Measurements from ENCODE around the gene CENPQ. TPM values are rescaled to one million over a fixed set of nuclear protein-coding genes. Genes with fewer than 3 reads are reported as not detected.

The CENPQ gene
- total and polyA plus RNA-seq, 2 of the 8 experiments (the other 6 are each of a cell fraction or from before 2014, with no cell fraction given) = 9.4 to 19.6 TPM

DNA sequence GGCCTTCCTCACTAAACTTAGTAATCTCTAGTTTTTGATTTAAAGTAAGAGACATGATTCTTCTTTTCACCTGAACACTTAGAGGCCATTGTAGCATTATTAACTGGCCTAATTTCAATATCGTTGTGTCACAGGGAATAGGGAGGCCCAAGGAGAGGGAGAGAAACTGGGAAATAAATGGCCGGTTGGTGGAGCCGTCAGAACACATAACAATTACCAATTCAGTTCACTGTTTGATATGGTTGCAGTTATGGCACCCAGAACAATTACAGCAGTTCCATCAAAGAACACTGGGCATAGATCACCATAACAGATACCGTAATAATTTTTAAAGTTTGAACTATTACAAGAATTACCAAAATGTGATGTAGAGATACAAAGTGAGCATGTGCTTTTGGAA, 27.5 kb downstream of the CENPQ start:
- Histone ChIP-seq H3K4me3 (ENCODE audit: extremely low read depth in 1 of 4, insufficient read depth in 2 of 4, low read depth in 3 of 4, low read length in 4 of 4) (no peak overlapping the region), H3K23ac (ENCODE audit: insufficient read length) (no peak overlapping the region), H3K9me3 (ENCODE audit: insufficient read depth in 2 of 2, low read depth in 1 of 2, low read length in 1 of 2) (no peaks in the 10 kb centered on the region), H4K20me1 (replicated peaks in 1 of 2; ENCODE audit: control insufficient read depth in 1 of 2, insufficient read depth in 2 of 2, low read length in 2 of 2) (no peaks in the 10 kb centered on the region), H2BK120ac (replicated peaks; ENCODE audit: low read depth, low read length) (no peak overlapping the region), H4K8ac (ENCODE audit: extremely low read depth, insufficient read depth, low read length) (no peak overlapping the region), H2BK15ac (ENCODE audit: low read length) (no peak overlapping the region), H3K36me3 (ENCODE audit: control insufficient read depth in 2 of 4, insufficient read depth in 4 of 4, low read length in 3 of 4) (peaks cover 5 to 48% (median 24%) of the 10 kb centered on the region in 4 experiments; a peak in 7 of 8 replicates), H2BK5ac (ENCODE audit: low read depth, low read length) (no peak overlapping the region), H4K5ac (ENCODE audit: insufficient read length, low read depth, low read length) (no peak overlapping the region), H2AK5ac (ENCODE audit: low read depth, low read length) (no peak overlapping the region), H2BK12ac (ENCODE audit: low read depth, low read length) (no peak overlapping the region), H3K4me2 (ENCODE audit: insufficient read depth in 1 of 2, low read depth in 2 of 2, low read length in 2 of 2) (no peak overlapping the region), H3K27me3 (replicated peaks in 1 of 4; ENCODE audit: control insufficient read depth in 3 of 4, extremely low read depth in 1 of 4, insufficient read depth in 3 of 4, low read length in 3 of 4) (no peaks in the 10 kb centered on the region), H3K14ac (ENCODE audit: insufficient read length) (no peak overlapping the region), H2AFZ (ENCODE audit: low read length) (no peak overlapping the region), H3K56ac (replicated peaks; ENCODE audit: insufficient read length, low read depth, low read length) (no peak overlapping the region), H2BK20ac (ENCODE audit: low read length) (no peak overlapping the region), H3K79me2 (ENCODE audit: control insufficient read depth in 1 of 2, insufficient read depth in 2 of 2, low read length in 2 of 2) (no peaks in the 10 kb centered on the region), H4K91ac (replicated peaks; ENCODE audit: insufficient read length, low read length) (no peak overlapping the region), H3K27ac (ENCODE audit: low read depth, low read length) (no peak overlapping the region), H3K18ac (ENCODE audit: extremely low read depth, low read length) (no peak overlapping the region), H3K23me2 (ENCODE audit: low read depth, low read length) (no peaks in the 10 kb centered on the region), H3K4ac (replicated peaks; ENCODE audit: insufficient read length, low read depth, low read length) (no peak overlapping the region), H3K79me1 (ENCODE audit: low read depth, low read length) (no peaks in the 10 kb centered on the region), H3K9ac (replicated peaks in 1 of 4; ENCODE audit: extremely low read depth in 1 of 4, low read depth in 3 of 4, low read length in 3 of 4) (no peak overlapping the region), H3K4me1 (replicated peaks in 1 of 4; ENCODE audit: control insufficient read depth in 3 of 4, insufficient read depth in 4 of 4, low read length in 3 of 4) (no peaks in the 10 kb centered on the region)
- ChIA-PET CTCF (ENCODE audit: partially characterized antibody) (no interaction called here), POLR2A (ENCODE audit: partially characterized antibody) (no interaction called here)
- no peak for DNase-seq (ENCODE audit: low read depth in 1 of 2, low spot score in 2 of 2)
- FAIRE-seq = no peak
- 92% methylated on average over 4 of the region's 4 CpGs; no CpG with 5 or more reads in 1 of the 2 experiments for WGBS, 2 experiments (ENCODE audit: extremely low coverage in 1 of 2, insufficient coverage in 1 of 2, insufficient read length in 1 of 2, insufficient replicate concordance in 2 of 2, low coverage in 1 of 2, low lambda C conversion rate in 2 of 2, missing lambda C conversion rate in 1 of 2)
- no peak for TF ChIP-seq GABPA (IDR thresholded peaks at IDR 0.05; ENCODE audit: borderline replicate concordance, insufficient read depth, low read length)
- no peak for TF ChIP-seq CEBPB (IDR thresholded peaks at IDR 0.05; ENCODE audit: low read depth, low read length)
- TF ChIP-seq PHF8 (conservative IDR thresholded peaks at IDR 0.05; ENCODE audit: low read depth, low read length) = no peak
- TF ChIP-seq TBP (IDR thresholded peaks at IDR 0.05; ENCODE audit: low read depth, low read length) = no peak
- TF ChIP-seq MAFK (IDR thresholded peaks at IDR 0.05; ENCODE audit: low read depth, low read length) = no peak
- TF ChIP-seq FOSL1 (IDR thresholded peaks at IDR 0.05; ENCODE audit: insufficient read depth, low read depth, low read length) = no peak
- no peak for TF ChIP-seq EGR1 (IDR thresholded peaks at IDR 0.05; ENCODE audit: borderline replicate concordance, low read depth, low read length)

All from H1 (cell line).